H9 (cell line): ENCODE results near the gene COL4A2. TPM values are rescaled to one million over a fixed set of nuclear protein-coding genes. Genes with fewer than 3 reads are reported as not detected.

Source experiments
- DNase-seq: peaks from one replicate; pipeline ENCODE4 v3.0.0-alpha.2; 2017
- H2AFZ ChIP-seq: one replicate; pipeline ENCODE4 v1.6.1; 2013; ENCODE audit warnings: mild to moderate bottlenecking, low read length, control low read depth, moderate library complexity
- H2AK5ac ChIP-seq: 2 replicates; pipeline ENCODE4 v1.6.1; 2013; ENCODE audit warnings: low read length, control low read depth, mixed read lengths; ENCODE audit not compliant: insufficient read length
- H2BK120ac ChIP-seq: one replicate; pipeline ENCODE4 v1.6.1; 2013; ENCODE audit warnings: low read depth, mild to moderate bottlenecking, low read length, control low read depth, inconsistent platforms; ENCODE audit not compliant: poor library complexity, severe bottlenecking
- H2BK12ac ChIP-seq: 2 replicates; pipeline ENCODE4 v1.6.1; 2013; ENCODE audit warnings: low read length, control low read depth, mixed read lengths, low read depth; ENCODE audit not compliant: insufficient read length
- H2BK15ac ChIP-seq: 2 replicates; pipeline ENCODE4 v1.6.1; 2013; ENCODE audit warnings: low read depth, low read length, control low read depth
- H2BK20ac ChIP-seq: one replicate; pipeline ENCODE4 v1.6.1; 2013; ENCODE audit warnings: low read depth, mild to moderate bottlenecking, low read length, control low read depth, inconsistent platforms; ENCODE audit not compliant: poor library complexity, severe bottlenecking
- H2BK5ac ChIP-seq: 2 replicates; pipeline ENCODE4 v1.6.1; 2013; ENCODE audit warnings: low read length, control low read depth, mixed read lengths; ENCODE audit not compliant: insufficient read length
- H3K14ac ChIP-seq: 2 replicates; pipeline ENCODE4 v1.6.1; 2013; ENCODE audit warnings: low read length, control low read depth; ENCODE audit not compliant: insufficient read depth
- H3K18ac ChIP-seq: 2 replicates; pipeline ENCODE4 v1.6.1; 2013; ENCODE audit warnings: low read depth, mild to moderate bottlenecking, mixed read lengths, low read length, control low read depth; ENCODE audit not compliant: insufficient read length
- H3K23ac ChIP-seq: 2 replicates; pipeline ENCODE4 v1.6.1; 2013; ENCODE audit warnings: low read length, control low read depth, mixed read lengths, low read depth; ENCODE audit not compliant: insufficient read length
- H3K23me2 ChIP-seq: 2 replicates; pipeline ENCODE4 v1.6.1; 2013; ENCODE audit warnings: low read depth, mild to moderate bottlenecking, mixed read lengths, low read length, control low read depth; ENCODE audit not compliant: insufficient read length, poor library complexity, severe bottlenecking
- H3K27ac ChIP-seq: 2 replicates; pipeline ENCODE4 v1.5.1; 2013; ENCODE audit warnings: low read length, control low read depth, mixed read lengths, low read depth; ENCODE audit not compliant: insufficient read length
- H3K27me3 ChIP-seq: 2 replicates; pipeline ENCODE4 v1.6.1; 2013; ENCODE audit warnings: low read length, control low read depth, inconsistent platforms; ENCODE audit not compliant: insufficient read depth
- H3K4ac ChIP-seq: 2 replicates; pipeline ENCODE4 v1.6.1; 2013; ENCODE audit warnings: low read depth, mild to moderate bottlenecking, control low read depth, inconsistent platforms, low read length, moderate library complexity
- H3K4me1 ChIP-seq: 2 replicates; pipeline ENCODE4 v1.6.1; 2013; ENCODE audit warnings: low read length, control low read depth, inconsistent platforms; ENCODE audit not compliant: insufficient read depth
- H3K4me2 ChIP-seq: 2 replicates; pipeline ENCODE4 v1.6.1; 2013; ENCODE audit warnings: low read length, control low read depth, mixed read lengths; ENCODE audit not compliant: insufficient read length, insufficient read depth
- H3K56ac ChIP-seq: 2 replicates; pipeline ENCODE4 v1.6.1; 2013; ENCODE audit warnings: low read depth, mild to moderate bottlenecking, mixed read lengths, low read length, control low read depth; ENCODE audit not compliant: insufficient read length
- H3K79me1 ChIP-seq: 2 replicates; pipeline ENCODE4 v1.6.1; 2013; ENCODE audit warnings: low read depth, mild to moderate bottlenecking, moderate library complexity, low read length, control low read depth, inconsistent platforms; ENCODE audit not compliant: insufficient read depth, poor library complexity, severe bottlenecking
- H3K79me2 ChIP-seq: 2 replicates; pipeline ENCODE4 v1.6.1; 2013; ENCODE audit warnings: low read length, control low read depth, inconsistent platforms; ENCODE audit not compliant: insufficient read depth
- H3K9ac ChIP-seq: 2 replicates; pipeline ENCODE4 v1.6.1; 2013; ENCODE audit warnings: low read length, control low read depth, mixed read lengths; ENCODE audit not compliant: insufficient read length; ENCODE audit errors: extremely low read depth
- H3K9me3 ChIP-seq: one replicate; pipeline ENCODE4 v1.6.1; 2013; ENCODE audit warnings: low read depth, low read length, inconsistent platforms; ENCODE audit not compliant: control insufficient read depth
- H3T11ph ChIP-seq: one replicate; pipeline ENCODE4 v1.6.1; 2013; ENCODE audit warnings: mild to moderate bottlenecking, low read length, control low read depth, inconsistent platforms
- H4K20me1 ChIP-seq: one replicate; pipeline ENCODE4 v1.6.1; 2013; ENCODE audit not compliant: control insufficient read depth, insufficient read length, insufficient read depth
- H4K5ac ChIP-seq: 2 replicates; pipeline ENCODE4 v1.6.1; 2013; ENCODE audit warnings: low read depth, mild to moderate bottlenecking, mixed read lengths, low read length, control low read depth; ENCODE audit not compliant: insufficient read length
- H4K8ac ChIP-seq: replicated peaks from 2 replicates; pipeline ENCODE4 v1.6.1; 2013; ENCODE audit warnings: low read length, control low read depth, mixed read lengths, low read depth; ENCODE audit not compliant: insufficient read length
- H4K91ac ChIP-seq: 2 replicates; pipeline ENCODE4 v1.6.1; 2013; ENCODE audit warnings: low read depth, mild to moderate bottlenecking, moderate library complexity, mixed read lengths, low read length, control low read depth; ENCODE audit not compliant: insufficient read length
- H3K27ac Mint-ChIP-seq, 3 experiments: 2 replicates in 2 of 3; 3 replicates in 1 of 3; pipeline ENCODE4 v1.8.0; 2020 to 2021; ENCODE audit warnings: mixed read lengths in 3 of 3, mild to moderate bottlenecking in 1 of 3, moderate library complexity in 1 of 3
- H3K27me3 Mint-ChIP-seq: 2 replicates; pipeline ENCODE4 v1.8.0; 2021; ENCODE audit warnings: low read depth, mild to moderate bottlenecking, moderate library complexity, mixed read lengths
- H3K36me3 Mint-ChIP-seq, 3 experiments: 2 replicates in 2 of 3; 3 replicates in 1 of 3; pipeline ENCODE4 v1.8.0; 2020 to 2021; ENCODE audit warnings: low read depth in 3 of 3, mixed read lengths in 3 of 3; ENCODE audit not compliant: insufficient read depth in 1 of 3
- H3K4me1 Mint-ChIP-seq, 2 experiments: 2 replicates each; pipeline ENCODE4 v1.8.0; 2020; ENCODE audit warnings: mixed read lengths in 2 of 2
- H3K4me3 Mint-ChIP-seq, 2 experiments: 2 replicates in 1 of 2; 3 replicates in 1 of 2; pipeline ENCODE4 v1.8.0; 2020 to 2021; ENCODE audit warnings: mild to moderate bottlenecking in 2 of 2, mixed read lengths in 2 of 2, moderate library complexity in 1 of 2
- H3K9me3 Mint-ChIP-seq, 2 experiments: 2 replicates in 1 of 2; 3 replicates in 1 of 2; pipeline ENCODE4 v1.8.0; 2020; ENCODE audit warnings: mild to moderate bottlenecking in 2 of 2, mixed read lengths in 2 of 2, moderate library complexity in 1 of 2
- WGBS: extraction: QIAGEN DNeasy Blood & Tissue Kit; methylation state at CpG from one replicate; pipeline ENCODE4 v1.1.7; 2013; ENCODE audit warnings: missing lambda C conversion rate, low lambda C conversion rate, mixed read lengths; ENCODE audit not compliant: insufficient read length; ENCODE audit errors: extremely low coverage; 5-methylcytosine and 5-hydroxymethylcytosine counted together
- total RNA-seq: library from RNA; stranded (reverse); gene quantifications from 2 replicates; pipeline ENCODE4 v1.2.1, GENCODE V29; 2021
- TF ChIP-seq, protein P1 (sequence below): fragments of 200-600 bp; sonication (generic); conservative IDR thresholded peaks from 3 replicates; pipeline ENCODE4 v1.8.0; 2021; ENCODE audit warnings: antibody characterized with exemption, mild to moderate bottlenecking

Gene COL4A2
- total RNA-seq, 1 experiment from 2014 or later = 76.5 TPM

DNA sequence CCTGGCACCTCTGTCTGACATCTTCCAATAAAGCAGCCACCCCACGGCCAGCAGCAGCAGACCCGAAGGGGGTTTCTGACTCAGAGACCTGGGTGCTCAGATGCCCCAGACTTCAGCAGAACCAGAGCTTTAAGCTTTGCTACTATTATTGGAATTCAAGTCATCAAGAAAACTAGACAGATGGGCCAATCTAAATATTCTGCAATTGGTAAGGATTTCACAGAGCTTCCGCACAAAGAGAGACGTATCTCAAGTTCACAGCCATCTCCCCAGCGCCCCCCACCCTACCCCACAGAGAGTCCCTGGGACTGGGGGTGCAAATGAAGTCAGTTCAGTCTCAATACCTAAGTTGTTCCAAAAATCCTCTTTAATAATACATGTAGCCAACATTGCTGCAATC, 215.6 kb downstream of the COL4A2 start:
- no peak overlapping the region for H4K5ac ChIP-seq
- no peaks in the 10 kb centered on the region for H3K23me2 ChIP-seq
- Mint-ChIP-seq H3K27me3 (no peaks in the 10 kb centered on the region), H3K36me3 (peaks cover 0 to 21% (median 4%) of the 10 kb centered on the region in 3 experiments; a peak in 3 of 7 replicates), H3K27ac (peak overlapping the region in 2 of 3 experiments; percentile 56 to 59; a peak in 2 of 7 replicates), H3K4me3 (no peak overlapping the region), H3K9me3 (no peaks in the 10 kb centered on the region), H3K4me1 (peaks cover 20 to 28% of the 10 kb centered on the region in 2 experiments)
- H3K4me1 ChIP-seq = peaks cover 2% of the 10 kb centered on the region; the same call in 1 of the 2 replicates
- no peak overlapping the region for H3K23ac ChIP-seq
- no peak overlapping the region for H2AFZ ChIP-seq
- H3K14ac ChIP-seq = no peak overlapping the region
- H2BK120ac ChIP-seq = no peak overlapping the region
- no peak overlapping the region for H2BK5ac ChIP-seq
- H4K91ac ChIP-seq = no peak overlapping the region
- H3K79me2 ChIP-seq = peaks cover 3% of the 10 kb centered on the region; the same call in 1 of the 2 replicates
- no peak overlapping the region for H3K9ac ChIP-seq
- no peaks in the 10 kb centered on the region for H3K9me3 ChIP-seq
- H2BK15ac ChIP-seq = no peak overlapping the region
- no peak overlapping the region for H2BK12ac ChIP-seq
- H3K27ac ChIP-seq = no peak overlapping the region
- no peak overlapping the region for H3K4ac ChIP-seq
- no peak overlapping the region for H3T11ph ChIP-seq
- H3K56ac ChIP-seq = no peak overlapping the region
- no peak overlapping the region for H4K8ac ChIP-seq
- peaks cover 4% of the 10 kb centered on the region for H3K79me1 ChIP-seq
- no peaks in the 10 kb centered on the region for H4K20me1 ChIP-seq
- no peak overlapping the region for H3K18ac ChIP-seq
- WGBS = no CpG with 5 or more reads among the region's 5 CpGs
- H2BK20ac ChIP-seq = no peak overlapping the region
- no peak for DNase-seq
- TF ChIP-seq, protein P1, sequence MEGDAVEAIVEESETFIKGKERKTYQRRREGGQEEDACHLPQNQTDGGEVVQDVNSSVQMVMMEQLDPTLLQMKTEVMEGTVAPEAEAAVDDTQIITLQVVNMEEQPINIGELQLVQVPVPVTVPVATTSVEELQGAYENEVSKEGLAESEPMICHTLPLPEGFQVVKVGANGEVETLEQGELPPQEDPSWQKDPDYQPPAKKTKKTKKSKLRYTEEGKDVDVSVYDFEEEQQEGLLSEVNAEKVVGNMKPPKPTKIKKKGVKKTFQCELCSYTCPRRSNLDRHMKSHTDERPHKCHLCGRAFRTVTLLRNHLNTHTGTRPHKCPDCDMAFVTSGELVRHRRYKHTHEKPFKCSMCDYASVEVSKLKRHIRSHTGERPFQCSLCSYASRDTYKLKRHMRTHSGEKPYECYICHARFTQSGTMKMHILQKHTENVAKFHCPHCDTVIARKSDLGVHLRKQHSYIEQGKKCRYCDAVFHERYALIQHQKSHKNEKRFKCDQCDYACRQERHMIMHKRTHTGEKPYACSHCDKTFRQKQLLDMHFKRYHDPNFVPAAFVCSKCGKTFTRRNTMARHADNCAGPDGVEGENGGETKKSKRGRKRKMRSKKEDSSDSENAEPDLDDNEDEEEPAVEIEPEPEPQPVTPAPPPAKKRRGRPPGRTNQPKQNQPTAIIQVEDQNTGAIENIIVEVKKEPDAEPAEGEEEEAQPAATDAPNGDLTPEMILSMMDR = no peak
- H3K4me2 ChIP-seq = no peak overlapping the region
- no peak overlapping the region for H2AK5ac ChIP-seq
- H3K27me3 ChIP-seq = no peaks in the 10 kb centered on the region
